ENCODE measurements around the gene HSPB7.

- TF ChIP-seq CTCF (conservative IDR thresholded peaks at IDR 0.05) = no peak
- TF ChIP-seq ZFX (IDR thresholded peaks at IDR 0.05) = no peak
Measured at GRCh38 chr1:16026723-16027484, 9.1 kb upstream of the HSPB7 start.

Data from C4-2B (cell line).